SK-N-MC (cell line): ENCODE results near the gene APP.

Source experiments
- DNase-seq: peaks from one replicate; pipeline ENCODE4 v3.0.0-alpha.2; 2011; ENCODE audit warnings: low read depth, low spot score
- H3K27ac ChIP-seq: fragments of 200-600 bp; sonication (generic); 2 replicates; pipeline ENCODE4 v1.5.1; 2016; ENCODE audit warnings: mixed run types
- H3K36me3 ChIP-seq: fragments of 200-600 bp; sonication (generic); 2 replicates; pipeline ENCODE4 v1.6.1; 2017; ENCODE audit warnings: antibody characterized with exemption, low read length, mixed read lengths; ENCODE audit not compliant: insufficient read depth
- H3K4me3 ChIP-seq: fragments of 200-600 bp; sonication (generic); 2 replicates; pipeline ENCODE4 v1.5.1; 2016
- H3K9ac ChIP-seq: fragments of 200-600 bp; sonication (generic); 2 replicates; pipeline ENCODE4 v1.8.0; 2017; ENCODE audit warnings: mixed run types, mixed read lengths; ENCODE audit not compliant: insufficient read length
- H3K9me3 ChIP-seq: fragments of 200-600 bp; sonication (generic); 2 replicates; pipeline ENCODE4 v1.6.1; 2017; ENCODE audit warnings: low read depth, mild to moderate bottlenecking, antibody characterized with exemption, low read length, moderate library complexity, mixed read lengths
- EZH2 ChIP-seq: fragments of 200-600 bp; sonication (generic); IDR thresholded peaks from one replicate; pipeline ENCODE4 v1.6.1; 2017; ENCODE audit warnings: antibody characterized with exemption
- FOXP2 ChIP-seq: optimal IDR thresholded peaks from 2 replicates; pipeline ENCODE3; 2011; ENCODE audit warnings: mild to moderate bottlenecking, moderate library complexity; ENCODE audit not compliant: insufficient read depth; ENCODE audit errors: extremely low read length, control extremely low read depth
- POLR2AphosphoS5 ChIP-seq: IDR thresholded peaks from 2 replicates; pipeline ENCODE4 v1.6.1; 2012; ENCODE audit warnings: mild to moderate bottlenecking, low read depth, low read length, borderline replicate concordance

The APP gene

GRCh38 chr21:25912402-25912746 lies 258.2 kb downstream of the APP start:
- no peak overlapping the region for H3K9ac ChIP-seq
- no peaks in the 10 kb centered on the region for H3K9me3 ChIP-seq
- H3K36me3 ChIP-seq = peaks cover 10% of the 10 kb centered on the region; the same call in 1 of the 2 replicates

GRCh38 chr21:25911730-25912401 lies 258.7 kb downstream of the APP start:
- H3K9ac ChIP-seq = no peak overlapping the region
- no peak overlapping the region for H3K4me3 ChIP-seq
- DNase-seq = no peak
- TF ChIP-seq FOXP2 = no peak
- TF ChIP-seq POLR2AphosphoS5 = no peak
- no peak for TF ChIP-seq EZH2
- H3K27ac ChIP-seq = no peak overlapping the region
- H3K9me3 ChIP-seq = no peaks in the 10 kb centered on the region
- H3K36me3 ChIP-seq = peaks cover 10% of the 10 kb centered on the region; the same call in 1 of the 2 replicates

More at GRCh38 chr21:25912402-25912746, 258.2 kb downstream of the APP start:
- H3K4me3 ChIP-seq = no peak overlapping the region
- TF ChIP-seq FOXP2 (no peak), EZH2 (no peak), POLR2AphosphoS5 (no peak)
- no peak for DNase-seq
- H3K27ac ChIP-seq = no peak overlapping the region

- H3K9ac ChIP-seq = no peak overlapping the region
- TF ChIP-seq FOXP2 (no peak), POLR2AphosphoS5 (no peak), EZH2 (no peak)
- DNase-seq = no peak
- H3K36me3 ChIP-seq = peaks cover 10% of the 10 kb centered on the region; the same call in 1 of the 2 replicates
- H3K9me3 ChIP-seq = no peaks in the 10 kb centered on the region
- no peak overlapping the region for H3K4me3 ChIP-seq
- H3K27ac ChIP-seq = no peak overlapping the region
Measured at GRCh38 chr21:25910809-25911208, 259.8 kb downstream of the APP start.

- Histone ChIP-seq H3K9ac (no peak overlapping the region), H3K36me3 (peaks cover 22% of the 10 kb centered on the region), H3K9me3 (no peaks in the 10 kb centered on the region), H3K27ac (no peak overlapping the region), H3K4me3 (no peak overlapping the region)
- TF ChIP-seq FOXP2 (no peak), POLR2AphosphoS5 (no peak), EZH2 (no peak)
- no peak for DNase-seq
Measured at GRCh38 chr21:25909341-25909740, 261.2 kb downstream of the APP start.

GRCh38 chr21:25908495-25908894 lies 262.1 kb downstream of the APP start:
- H3K9me3 ChIP-seq = no peaks in the 10 kb centered on the region
- peaks cover 30% of the 10 kb centered on the region for H3K36me3 ChIP-seq
- DNase-seq = no peak
- H3K9ac ChIP-seq = no peak overlapping the region
- H3K27ac ChIP-seq = peak overlapping the region; percentile 23; the same call in 1 of the 2 replicates
- TF ChIP-seq POLR2AphosphoS5 (no peak), EZH2 (no peak), FOXP2 (no peak)
- no peak overlapping the region for H3K4me3 ChIP-seq

GRCh38 chr21:25907573-25908275 lies 262.8 kb downstream of the APP start:
- no peak overlapping the region for H3K9ac ChIP-seq
- H3K36me3 ChIP-seq = peaks cover 34% of the 10 kb centered on the region
- peak overlapping the region; percentile 23; the same call in 1 of the 2 replicates for H3K27ac ChIP-seq
- TF ChIP-seq EZH2 (no peak), FOXP2 (no peak), POLR2AphosphoS5 (no peak)
- no peaks in the 10 kb centered on the region for H3K9me3 ChIP-seq
- DNase-seq = no peak
- no peak overlapping the region for H3K4me3 ChIP-seq

- no peaks in the 10 kb centered on the region for H3K9me3 ChIP-seq
- H3K4me3 ChIP-seq = no peak overlapping the region
- H3K9ac ChIP-seq = no peak overlapping the region
- no peak for DNase-seq
- H3K36me3 ChIP-seq = peaks cover 41% of the 10 kb centered on the region
- no peak for TF ChIP-seq FOXP2
- no peak for TF ChIP-seq POLR2AphosphoS5
- no peak for TF ChIP-seq EZH2
- H3K27ac ChIP-seq = no peak overlapping the region
Measured at GRCh38 chr21:25906587-25906986, 264.0 kb downstream of the APP start.

- H3K9ac ChIP-seq = no peak overlapping the region
- H3K9me3 ChIP-seq = no peaks in the 10 kb centered on the region
- no peak overlapping the region for H3K4me3 ChIP-seq
- peaks cover 44% of the 10 kb centered on the region for H3K36me3 ChIP-seq
- TF ChIP-seq EZH2 = no peak
- TF ChIP-seq POLR2AphosphoS5 = no peak
- TF ChIP-seq FOXP2 = no peak
- 0 out of 2 replicates have a peak overlapping the region, but pooled peaks have one; percentile 3 for H3K27ac ChIP-seq
- no peak for DNase-seq
Measured at GRCh38 chr21:25905126-25905525, 265.4 kb downstream of the APP start.
